Measurements from ENCODE around the gene VPS26C. TPM values are rescaled to one million over a fixed set of nuclear protein-coding genes. Genes with fewer than 3 reads are reported as not detected.
"Not testable (repeated sequence)": the region's sequence is repeated elsewhere in the genome, so short reads cannot be mapped to it uniquely, and the experiment has no call there.

Gene VPS26C
- total RNA-seq, 1 experiment from 2014 or later = 46.2 TPM

- CTCF ChIA-PET = no interaction called here
- no TSS peak for BruUV-seq (replicated peaks)
- POLR2A ChIA-PET (ENCODE audit: unreplicated experiment) = no interaction called here
Observed at GRCh38 chr21:37281579-37281978, 14.4 kb upstream of the VPS26C start.

GRCh38 chr21:37279271-37279670 lies 12.1 kb upstream of the VPS26C start:
- H3K4me3 ChIP-seq; H3K27ac ChIP-seq; POLR2A ChIA-PET (ENCODE audit: unreplicated experiment); H3K27me3 ChIP-seq (ENCODE audit: insufficient read depth, low read depth); H3K36me3 ChIP-seq (ENCODE audit: low read depth); H3K4me2 ChIP-seq; DNase-seq; H4K20me1 ChIP-seq (ENCODE audit: insufficient read depth); H3K9me3 ChIP-seq (ENCODE audit: insufficient read depth, low read depth); H2AFZ ChIP-seq; intact Hi-C loops (cut with micrococcal nuclease; ENCODE audit: unreplicated experiment); H3K79me2 ChIP-seq (ENCODE audit: low read depth); H3K4me1 ChIP-seq (replicated peaks; ENCODE audit: insufficient read depth); CTCF ChIA-PET; H3K9me2 ChIP-seq (ENCODE audit: insufficient read depth); BruUV-seq (replicated peaks); H3F3A ChIP-seq (ENCODE audit: insufficient read depth, low read depth): not testable (repeated sequence)

More at GRCh38 chr21:37281579-37281978, 14.4 kb upstream of the VPS26C start:
- H3K79me2 ChIP-seq (ENCODE audit: low read depth) = no peaks in the 10 kb centered on the region
- no peaks in the 10 kb centered on the region for H3K4me1 ChIP-seq (replicated peaks; ENCODE audit: insufficient read depth)
- H3K4me2 ChIP-seq = no peak overlapping the region
- TF ChIP-seq EZH2 (IDR thresholded peaks at IDR 0.05; ENCODE audit: low read depth) = no peak
- no peak for TF ChIP-seq CTCF (conservative IDR thresholded peaks at IDR 0.05)
- H3F3A ChIP-seq (ENCODE audit: insufficient read depth, low read depth) = no peaks in the 10 kb centered on the region
- H3K4me3 ChIP-seq = no peak overlapping the region
- no peaks in the 10 kb centered on the region for H4K20me1 ChIP-seq (ENCODE audit: insufficient read depth)
- no peaks in the 10 kb centered on the region for H3K9me3 ChIP-seq (ENCODE audit: insufficient read depth, low read depth)
- H3K9me2 ChIP-seq (ENCODE audit: insufficient read depth) = no peaks in the 10 kb centered on the region; the same call in 1 of the 2 replicates
- H2AFZ ChIP-seq = no peak overlapping the region
- H3K27me3 ChIP-seq (ENCODE audit: insufficient read depth, low read depth) = no peaks in the 10 kb centered on the region
- H3K36me3 ChIP-seq (ENCODE audit: low read depth) = no peaks in the 10 kb centered on the region
- intact Hi-C loops (cut with micrococcal nuclease; ENCODE audit: unreplicated experiment) = no loop called here
- H3K27ac ChIP-seq = no peak overlapping the region
- DNase-seq = no peak

- Histone ChIP-seq H3K4me1 (replicated peaks; ENCODE audit: insufficient read depth) (no peaks in the 10 kb centered on the region), H2AFZ (no peak overlapping the region), H3K79me2 (ENCODE audit: low read depth) (no peaks in the 10 kb centered on the region), H3K4me2 (no peak overlapping the region), H4K20me1 (ENCODE audit: insufficient read depth) (no peaks in the 10 kb centered on the region), H3K9me3 (ENCODE audit: insufficient read depth, low read depth) (no peaks in the 10 kb centered on the region), H3F3A (ENCODE audit: insufficient read depth, low read depth) (no peaks in the 10 kb centered on the region), H3K9me2 (ENCODE audit: insufficient read depth) (no peaks in the 10 kb centered on the region), H3K27ac (no peak overlapping the region), H3K27me3 (ENCODE audit: insufficient read depth, low read depth) (no peaks in the 10 kb centered on the region), H3K36me3 (ENCODE audit: low read depth) (no peaks in the 10 kb centered on the region), H3K4me3 (no peak overlapping the region)
- intact Hi-C loops (cut with micrococcal nuclease; ENCODE audit: unreplicated experiment) = no loop called here
- no TSS peak for BruUV-seq (replicated peaks)
- no peak for TF ChIP-seq CTCF (conservative IDR thresholded peaks at IDR 0.05)
- no peak for TF ChIP-seq EZH2 (IDR thresholded peaks at IDR 0.05; ENCODE audit: low read depth)
- ChIA-PET POLR2A (ENCODE audit: unreplicated experiment) (no interaction called here), CTCF (no interaction called here)
- DNase-seq = no peak
Observed at GRCh38 chr21:37278199-37278598, 11.1 kb upstream of the VPS26C start.

- Histone ChIP-seq H3K9me3 (ENCODE audit: insufficient read depth, low read depth) (no peaks in the 10 kb centered on the region), H3K79me2 (ENCODE audit: low read depth) (no peaks in the 10 kb centered on the region), H3F3A (ENCODE audit: insufficient read depth, low read depth) (peaks cover 2% of the 10 kb centered on the region; the same call in 1 of the 2 replicates), H3K27ac (no peak overlapping the region), H3K27me3 (ENCODE audit: insufficient read depth, low read depth) (no peaks in the 10 kb centered on the region), H2AFZ (no peak overlapping the region), H3K4me2 (no peak overlapping the region), H3K4me1 (replicated peaks; ENCODE audit: insufficient read depth) (peaks cover 2% of the 10 kb centered on the region; the same call in 1 of the 2 replicates), H3K36me3 (ENCODE audit: low read depth) (no peaks in the 10 kb centered on the region), H4K20me1 (ENCODE audit: insufficient read depth) (no peaks in the 10 kb centered on the region), H3K9me2 (ENCODE audit: insufficient read depth) (no peaks in the 10 kb centered on the region), H3K4me3 (no peak overlapping the region)
- DNase-seq = no peak
- no TSS peak for BruUV-seq (replicated peaks)
- TF ChIP-seq EZH2 (IDR thresholded peaks at IDR 0.05; ENCODE audit: low read depth) (no peak), CTCF (conservative IDR thresholded peaks at IDR 0.05) (no peak)
- ChIA-PET CTCF (no interaction called here), POLR2A (ENCODE audit: unreplicated experiment) (no interaction called here)
- intact Hi-C loops (cut with micrococcal nuclease; ENCODE audit: unreplicated experiment) = no loop called here
Observed at GRCh38 chr21:37276377-37276776, 9.2 kb upstream of the VPS26C start.
